Endometrial microvascular endothelial cells (primary cell): ENCODE results near the gene MYPOP. TPM values are rescaled to one million over a fixed set of nuclear protein-coding genes. Genes with fewer than 3 reads are reported as not detected.
"Not testable (repeated sequence)": the region's sequence is repeated elsewhere in the genome, so short reads cannot be mapped to it uniquely, and the experiment has no call there.

Source experiments
- in situ Hi-C: cut with HindIII; loops from 2 replicates; pipeline ENCODE4 v1.10.0; 2017; ENCODE audit warnings: low sequenced_read_pairs, low pct_unique_long_range_greater_than_20kb; ENCODE audit errors: inconsistent ontology term
- total RNA-seq: library from RNA; depleted of rRNA; stranded (reverse); fragments of >200 nt; gene quantifications from one replicate; pipeline ENCODE4 v1.2.3, GENCODE V29; 2015; ENCODE audit errors: inconsistent ontology term

Gene MYPOP
- total RNA-seq, 1 donor from 2014 or later: 0.84 TPM

- in situ Hi-C loops: no loop called here
These were observed 11.7 kb upstream of the MYPOP start, which contains the start of gene NANOS2 for GRCh38 chr19:45913874-45914830. Gene NANOS2, minus strand, starts transcription at chr19:45914778. Its CDS starts 85 bp downstream, at chr19:45914693.

GRCh38 chr19:45911291-45911690 lies 8.9 kb upstream of the MYPOP start:
- in situ Hi-C loops: no loop called here

- in situ Hi-C loops: no loop called here
These were observed 6.5 kb upstream of the MYPOP start for GRCh38 chr19:45908956-45909355.

- in situ Hi-C loops: no loop called here
These were observed 3.8 kb upstream of the MYPOP start for GRCh38 chr19:45906221-45906620.

- in situ Hi-C loops: no loop called here
These were observed 2.6 kb upstream of the MYPOP start for GRCh38 chr19:45905011-45905410.

GRCh38 chr19:45902651-45903625 lies 525 bp upstream of the MYPOP start:
- in situ Hi-C loops: no loop called here

- in situ Hi-C loops: no loop called here
These were observed 941 bp downstream of the MYPOP start for GRCh38 chr19:45901432-45901911.

- in situ Hi-C loops: no loop called here
These were observed 1.5 kb downstream of the MYPOP start for GRCh38 chr19:45900738-45901431.

GRCh38 chr19:45899919-45900589 lies 2.4 kb downstream of the MYPOP start:
- in situ Hi-C loops: no loop called here

GRCh38 chr19:45899253-45899652 lies 3.2 kb downstream of the MYPOP start:
- in situ Hi-C loops: no loop called here

- in situ Hi-C loops: no loop called here
These were observed 5.1 kb downstream of the MYPOP start for GRCh38 chr19:45897261-45897812.

- in situ Hi-C loops: not testable (repeated sequence)
These were observed 6.3 kb downstream of the MYPOP start for GRCh38 chr19:45895983-45896599.

- in situ Hi-C loops: no loop called here
These were observed 6.9 kb downstream of the MYPOP start for GRCh38 chr19:45895519-45895972.

- in situ Hi-C loops: no loop called here
These were observed 11.5 kb downstream of the MYPOP start for GRCh38 chr19:45890877-45891276.

- in situ Hi-C loops: no loop called here
These were observed 13.1 kb downstream of the MYPOP start for GRCh38 chr19:45889210-45889885.

- in situ Hi-C loops: no loop called here
These were observed 15.2 kb downstream of the MYPOP start for GRCh38 chr19:45887200-45887710.
